ENCODE data around the gene CPNE8. TPM values are rescaled to one million over a fixed set of nuclear protein-coding genes. Genes with fewer than 3 reads are reported as not detected.
"Not testable (repeated sequence)": the region's sequence is repeated elsewhere in the genome, so short reads cannot be mapped to it uniquely, and the experiment has no call there.

The CPNE8 gene
- total RNA-seq, 1 experiment from 2014 or later, result 16.6 TPM

- DNase-seq, result no peak
- no peaks in the 10 kb centered on the region for H3K27me3 ChIP-seq
- H3K36me3 ChIP-seq, result peaks cover 5% of the 10 kb centered on the region
- peaks cover 27% of the 10 kb centered on the region for H3K9me3 ChIP-seq
- no peak overlapping the region for H3K4me3 ChIP-seq
Observed at GRCh38 chr12:38788106-38788505, 117.3 kb downstream of the CPNE8 start.

- Histone ChIP-seq H3K4me3 (no peak overlapping the region), H3K36me3 (peaks cover 5% of the 10 kb centered on the region), H3K9me3 (peaks cover 24% of the 10 kb centered on the region), H3K27me3 (no peaks in the 10 kb centered on the region)
- DNase-seq, result no peak
Observed at GRCh38 chr12:38785381-38785780, 120.0 kb downstream of the CPNE8 start.

GRCh38 chr12:38783304-38783703 lies 122.1 kb downstream of the CPNE8 start:
- Histone ChIP-seq H3K27me3 (no peaks in the 10 kb centered on the region), H3K9me3 (peaks cover 20% of the 10 kb centered on the region), H3K36me3 (peaks cover 3% of the 10 kb centered on the region), H3K4me3 (no peak overlapping the region)
- DNase-seq, result no peak

- DNase-seq, result no peak
- Histone ChIP-seq H3K36me3 (no peaks in the 10 kb centered on the region), H3K27me3 (no peaks in the 10 kb centered on the region), H3K4me3 (no peak overlapping the region), H3K9me3 (peaks cover 11% of the 10 kb centered on the region)
Observed at GRCh38 chr12:38782359-38782758, 123.0 kb downstream of the CPNE8 start.

GRCh38 chr12:38776647-38777046 lies 128.7 kb downstream of the CPNE8 start:
- H3K4me3 ChIP-seq, result no peak overlapping the region
- no peak for DNase-seq
- H3K36me3 ChIP-seq, result no peaks in the 10 kb centered on the region
- no peaks in the 10 kb centered on the region for H3K27me3 ChIP-seq
- peaks cover 6% of the 10 kb centered on the region; the same call in 1 of the 2 replicates for H3K9me3 ChIP-seq

- DNase-seq, result no peak
- Histone ChIP-seq H3K4me3 (no peak overlapping the region), H3K36me3 (no peaks in the 10 kb centered on the region), H3K9me3 (peaks cover 6% of the 10 kb centered on the region; the same call in 1 of the 2 replicates), H3K27me3 (no peaks in the 10 kb centered on the region)
Observed at GRCh38 chr12:38775457-38775856, 129.9 kb downstream of the CPNE8 start.

GRCh38 chr12:38772437-38772836 lies 133.0 kb downstream of the CPNE8 start:
- no peaks in the 10 kb centered on the region for H3K36me3 ChIP-seq
- no peaks in the 10 kb centered on the region for H3K9me3 ChIP-seq
- no peaks in the 10 kb centered on the region for H3K27me3 ChIP-seq
- no peak for DNase-seq
- H3K4me3 ChIP-seq, result no peak overlapping the region

- H3K27me3 ChIP-seq, result no peaks in the 10 kb centered on the region
- no peaks in the 10 kb centered on the region for H3K36me3 ChIP-seq
- H3K9me3 ChIP-seq, result no peaks in the 10 kb centered on the region
- no peak for DNase-seq
- H3K4me3 ChIP-seq, result 0 out of 2 replicates have a peak overlapping the region, but pooled peaks have one; percentile 1
Observed at GRCh38 chr12:38771871-38772270, 133.5 kb downstream of the CPNE8 start.

GRCh38 chr12:38761636-38762342 lies 143.6 kb downstream of the CPNE8 start:
- no peaks in the 10 kb centered on the region for H3K9me3 ChIP-seq
- H3K4me3 ChIP-seq, result no peak overlapping the region
- no peak for DNase-seq
- H3K27me3 ChIP-seq, result no peaks in the 10 kb centered on the region
- H3K36me3 ChIP-seq, result no peaks in the 10 kb centered on the region

- H3K27me3 ChIP-seq, result no peaks in the 10 kb centered on the region
Observed at GRCh38 chr12:38761111-38761510, 144.3 kb downstream of the CPNE8 start.

GRCh38 chr12:38759621-38760020 lies 145.8 kb downstream of the CPNE8 start:
- Histone ChIP-seq H3K36me3 (no peaks in the 10 kb centered on the region), H3K9me3 (no peaks in the 10 kb centered on the region), H3K4me3 (no peak overlapping the region), H3K27me3 (no peaks in the 10 kb centered on the region)
- no peak for DNase-seq

More at GRCh38 chr12:38761111-38761510, 144.3 kb downstream of the CPNE8 start:
- no peaks in the 10 kb centered on the region for H3K9me3 ChIP-seq
- no peak for DNase-seq
- H3K36me3 ChIP-seq, result no peaks in the 10 kb centered on the region
- H3K4me3 ChIP-seq, result no peak overlapping the region

GRCh38 chr12:38746744-38747143 lies 158.6 kb downstream of the CPNE8 start:
- no peaks in the 10 kb centered on the region for H3K36me3 ChIP-seq
- H3K27me3 ChIP-seq, result no peaks in the 10 kb centered on the region
- H3K9me3 ChIP-seq, result no peaks in the 10 kb centered on the region
- H3K4me3 ChIP-seq, result no peak overlapping the region
- no peak for DNase-seq

- no peaks in the 10 kb centered on the region for H3K27me3 ChIP-seq
- no peaks in the 10 kb centered on the region for H3K9me3 ChIP-seq
- DNase-seq, result no peak
- H3K36me3 ChIP-seq, result no peaks in the 10 kb centered on the region
- no peak overlapping the region for H3K4me3 ChIP-seq
Observed at GRCh38 chr12:38745601-38746000, 159.8 kb downstream of the CPNE8 start.

GRCh38 chr12:38744041-38744440 lies 161.3 kb downstream of the CPNE8 start:
- Histone ChIP-seq H3K9me3 (no peaks in the 10 kb centered on the region), H3K4me3 (no peak overlapping the region), H3K27me3 (no peaks in the 10 kb centered on the region), H3K36me3 (no peaks in the 10 kb centered on the region)
- DNase-seq, result no peak

GRCh38 chr12:38742496-38742895 lies 162.9 kb downstream of the CPNE8 start:
- H3K9me3 ChIP-seq, H3K27me3 ChIP-seq, DNase-seq, H3K36me3 ChIP-seq, H3K4me3 ChIP-seq: not testable (repeated sequence)

- Histone ChIP-seq H3K4me3 (no peak overlapping the region), H3K36me3 (no peaks in the 10 kb centered on the region), H3K27me3 (no peaks in the 10 kb centered on the region), H3K9me3 (no peaks in the 10 kb centered on the region)
- no peak for DNase-seq
Observed at GRCh38 chr12:38736821-38737220, 168.6 kb downstream of the CPNE8 start.

- Histone ChIP-seq H3K4me3 (no peak overlapping the region), H3K36me3 (no peaks in the 10 kb centered on the region), H3K27me3 (no peaks in the 10 kb centered on the region), H3K9me3 (no peaks in the 10 kb centered on the region)
- DNase-seq, result no peak
Observed at GRCh38 chr12:38732761-38733160, 172.6 kb downstream of the CPNE8 start.

GRCh38 chr12:38728894-38729293 lies 176.5 kb downstream of the CPNE8 start:
- Histone ChIP-seq H3K36me3 (no peaks in the 10 kb centered on the region), H3K27me3 (no peaks in the 10 kb centered on the region), H3K4me3 (no peak overlapping the region), H3K9me3 (no peaks in the 10 kb centered on the region)
- no peak for DNase-seq
